ENCODE data around the gene STOM.

DNA sequence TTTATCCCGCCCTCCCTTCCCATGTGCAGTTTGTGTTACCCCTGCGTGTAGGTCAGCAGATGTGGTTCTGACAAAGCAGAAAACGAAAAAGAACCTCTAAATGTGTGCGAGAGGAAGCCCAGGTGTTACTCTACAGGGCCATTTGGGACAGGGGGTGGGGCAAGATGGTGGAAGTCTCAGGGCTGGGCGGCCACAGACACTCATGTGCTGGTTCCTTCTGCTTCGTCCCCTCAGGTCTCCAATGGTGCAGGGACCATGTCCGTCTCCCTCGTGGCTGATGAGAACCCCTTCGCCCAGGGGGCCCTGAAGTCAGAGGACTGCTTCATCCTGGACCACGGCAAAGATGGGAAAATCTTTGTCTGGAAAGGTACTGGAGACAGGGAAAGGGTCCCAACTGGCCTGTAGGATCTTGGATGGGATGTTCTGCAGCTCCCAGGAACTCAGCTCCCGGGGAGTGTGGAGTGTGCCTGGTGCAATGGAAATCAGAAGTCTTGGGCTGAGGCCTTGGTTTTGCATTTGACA lies 53.1 kb downstream of the STOM start:
- TF ChIP-seq POLR2A (IDR thresholded peaks at IDR 0.05) = no peak
- TF ChIP-seq, protein P1, sequence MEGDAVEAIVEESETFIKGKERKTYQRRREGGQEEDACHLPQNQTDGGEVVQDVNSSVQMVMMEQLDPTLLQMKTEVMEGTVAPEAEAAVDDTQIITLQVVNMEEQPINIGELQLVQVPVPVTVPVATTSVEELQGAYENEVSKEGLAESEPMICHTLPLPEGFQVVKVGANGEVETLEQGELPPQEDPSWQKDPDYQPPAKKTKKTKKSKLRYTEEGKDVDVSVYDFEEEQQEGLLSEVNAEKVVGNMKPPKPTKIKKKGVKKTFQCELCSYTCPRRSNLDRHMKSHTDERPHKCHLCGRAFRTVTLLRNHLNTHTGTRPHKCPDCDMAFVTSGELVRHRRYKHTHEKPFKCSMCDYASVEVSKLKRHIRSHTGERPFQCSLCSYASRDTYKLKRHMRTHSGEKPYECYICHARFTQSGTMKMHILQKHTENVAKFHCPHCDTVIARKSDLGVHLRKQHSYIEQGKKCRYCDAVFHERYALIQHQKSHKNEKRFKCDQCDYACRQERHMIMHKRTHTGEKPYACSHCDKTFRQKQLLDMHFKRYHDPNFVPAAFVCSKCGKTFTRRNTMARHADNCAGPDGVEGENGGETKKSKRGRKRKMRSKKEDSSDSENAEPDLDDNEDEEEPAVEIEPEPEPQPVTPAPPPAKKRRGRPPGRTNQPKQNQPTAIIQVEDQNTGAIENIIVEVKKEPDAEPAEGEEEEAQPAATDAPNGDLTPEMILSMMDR (IDR thresholded peaks at IDR 0.05) = no peak

All from body of pancreas (tissue), 4 donors.